Activated CD8-positive, alpha-beta memory T cell treated with anti-CD3 and anti-CD28 coated beads, Interleukin-2, amount 50 U/mL, for 24 hours (primary cell): Measurements from ENCODE around the gene PLXNA3.

Experiments used
- DNase-seq: peaks from one replicate; pipeline ENCODE4 v3.0.0-alpha.2; 2020; ENCODE audit errors: extremely low read depth

PLXNA3 gene

GRCh38 chrX:154435171-154435733, 22.8 kb upstream of the PLXNA3 start:
- no peak for DNase-seq

GRCh38 chrX:154436374-154436982, 21.6 kb upstream of the PLXNA3 start:
- DNase-seq = no peak

GRCh38 chrX:154436983-154437752, 20.9 kb upstream of the PLXNA3 start, which contains the start of gene GDI1:
TSS of gene GDI1 (plus strand) at chrX:154437154. CDS start at chrX:154437255, 101 bp downstream.
- no peak for DNase-seq

GRCh38 chrX:154437971-154438893, 19.8 kb upstream of the PLXNA3 start:
- DNase-seq = no peak

- no peak for DNase-seq
Observed at GRCh38 chrX:154439841-154440240, 18.2 kb upstream of the PLXNA3 start.

GRCh38 chrX:154440623-154441357, 17.3 kb upstream of the PLXNA3 start:
- no peak for DNase-seq

- DNase-seq = no peak
Observed at GRCh38 chrX:154441564-154441963, 16.5 kb upstream of the PLXNA3 start.

GRCh38 chrX:154441984-154442707, 15.9 kb upstream of the PLXNA3 start:
- DNase-seq = no peak

GRCh38 chrX:154443479-154443910, 14.6 kb upstream of the PLXNA3 start:
- DNase-seq = no peak

GRCh38 chrX:154443992-154444754, 13.9 kb upstream of the PLXNA3 start, which contains the start of gene FAM50A:
TSS of gene FAM50A (plus strand) at chrX:154444141. CDS start at chrX:154444236, 95 bp downstream.
- no peak for DNase-seq

- no peak for DNase-seq
Observed at GRCh38 chrX:154444755-154445246, 13.3 kb upstream of the PLXNA3 start.

GRCh38 chrX:154445776-154446175, 12.3 kb upstream of the PLXNA3 start:
- no peak for DNase-seq

- no peak for DNase-seq
Observed at GRCh38 chrX:154446430-154446829, 11.7 kb upstream of the PLXNA3 start.

GRCh38 chrX:154448484-154448883, 9.6 kb upstream of the PLXNA3 start:
- no peak for DNase-seq

GRCh38 chrX:154449618-154450017, 8.5 kb upstream of the PLXNA3 start:
- DNase-seq = no peak

GRCh38 chrX:154450312-154450711, 7.8 kb upstream of the PLXNA3 start:
- no peak for DNase-seq

- DNase-seq = no peak
Observed at GRCh38 chrX:154452823-154453222, 5.3 kb upstream of the PLXNA3 start.

GRCh38 chrX:154457491-154458115, 478 bp upstream of the PLXNA3 start:
- no peak for DNase-seq
